NCI-H446 treated with DMSO at 0.1 percent for 48 hours (cell line): ENCODE data around the gene GRIP2.

ENCODE experiments used
- DNase-seq: peaks from one replicate; lab custom pipeline; 2025; lab: John Stamatoyannopoulos, UW

Gene GRIP2

DNA sequence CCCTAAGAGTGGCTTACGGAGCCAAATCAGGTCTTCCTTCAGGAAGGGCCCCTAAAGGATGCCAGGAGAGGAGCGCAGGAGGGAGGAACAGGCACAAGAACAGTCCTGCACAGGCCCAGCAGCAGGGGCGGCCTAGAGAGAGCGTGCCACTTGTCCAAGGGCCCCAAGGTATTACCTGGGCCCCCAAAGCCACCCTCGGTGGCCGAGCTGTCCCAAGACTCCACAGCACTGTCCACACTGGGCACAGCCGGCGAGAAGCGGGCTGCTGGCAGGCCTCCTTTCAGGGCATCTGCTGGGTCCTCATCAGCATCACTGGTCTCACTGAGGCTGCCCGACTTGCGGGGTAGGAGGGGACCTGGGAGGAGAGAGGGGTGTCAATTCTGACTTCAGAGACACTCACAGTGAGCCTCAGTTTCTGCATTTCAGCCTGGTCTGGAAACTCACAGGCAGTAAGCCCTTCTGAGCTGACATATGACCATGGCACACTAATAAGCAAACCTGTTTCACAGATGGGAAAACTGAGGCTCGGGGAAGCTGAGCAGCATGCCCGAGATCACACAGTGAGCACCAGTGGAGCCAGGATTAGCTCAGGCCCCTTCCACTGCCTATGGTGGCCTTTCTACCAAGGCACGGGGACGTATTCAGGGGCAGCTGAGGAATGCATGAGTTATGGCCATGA, 33.4 kb downstream of the GRIP2 start:
- DNase-seq = no peak

DNA sequence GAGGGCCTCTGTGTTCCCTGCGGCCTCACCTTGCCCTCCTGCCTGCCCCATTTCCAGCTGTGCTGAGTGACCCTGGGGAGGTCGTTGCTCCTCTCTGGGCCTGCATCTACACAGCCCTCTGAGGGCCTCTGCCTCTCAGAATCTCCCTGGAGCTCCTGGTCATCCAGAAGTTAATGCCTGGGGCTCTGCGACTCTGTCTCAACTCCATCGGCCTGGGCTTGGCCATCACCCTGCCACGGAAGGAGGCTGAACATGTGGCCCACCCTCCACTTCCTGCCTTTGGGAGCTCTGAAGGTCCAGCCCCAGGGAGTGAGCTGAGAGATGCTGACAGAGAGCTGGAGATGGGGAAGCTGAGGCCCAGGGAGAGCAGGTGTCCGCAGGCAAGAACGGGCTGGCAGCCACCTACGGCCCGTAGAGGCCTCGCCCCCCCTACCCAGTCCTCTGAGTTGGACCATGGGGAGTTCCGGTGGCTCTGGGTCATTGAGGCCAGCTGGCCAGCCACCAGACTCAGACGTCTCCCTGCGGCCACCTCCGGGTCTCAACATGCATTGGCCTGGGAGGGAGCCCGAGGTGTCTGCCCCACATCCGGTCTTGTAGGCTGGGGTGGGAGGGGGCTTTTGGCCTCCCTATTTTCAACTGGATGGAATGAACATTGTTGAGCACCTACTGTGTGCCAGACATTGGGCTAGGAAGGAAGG, 34.2 kb downstream of the GRIP2 start:
- no peak for DNase-seq

DNA sequence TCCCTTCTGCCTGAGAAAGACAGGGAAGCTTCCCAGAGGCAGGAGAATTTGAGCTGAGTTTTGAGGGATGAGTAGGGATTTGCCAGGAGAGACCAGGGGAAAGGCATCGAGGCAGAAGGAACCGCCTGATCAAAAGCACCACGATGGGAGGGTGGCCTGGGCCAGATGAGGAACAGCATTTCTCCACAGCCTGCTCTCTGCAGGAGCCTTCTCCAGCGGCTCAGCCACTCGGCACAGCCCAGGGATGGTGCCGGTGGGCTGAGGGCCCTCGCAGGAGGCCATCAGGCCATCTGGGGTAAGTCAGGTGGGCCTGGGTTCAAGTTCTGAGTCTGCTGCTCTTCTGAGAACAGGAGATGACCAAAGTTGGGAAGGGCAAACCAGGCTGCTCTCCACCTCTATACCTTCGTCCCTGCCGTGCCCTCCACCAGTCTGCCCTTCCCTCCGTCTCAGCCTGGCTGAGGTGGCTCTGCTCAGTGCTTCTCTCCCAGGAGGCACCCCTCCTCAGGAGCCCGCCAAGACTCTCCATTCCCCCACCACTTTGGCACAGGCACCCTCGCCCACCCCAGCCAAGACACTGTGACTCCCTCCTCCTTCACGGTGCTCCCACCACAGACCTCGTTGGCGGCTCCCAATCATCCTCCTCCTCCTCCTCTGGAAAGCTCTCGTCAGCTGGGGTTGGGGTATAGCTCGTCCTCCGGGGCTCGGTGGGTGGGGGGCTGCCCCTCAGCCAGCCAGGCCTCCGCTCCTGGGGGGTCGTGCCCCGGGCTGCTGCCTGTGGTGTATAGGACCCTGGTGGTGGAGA, 34.9 kb downstream of the GRIP2 start:
- DNase-seq = no peak

DNA sequence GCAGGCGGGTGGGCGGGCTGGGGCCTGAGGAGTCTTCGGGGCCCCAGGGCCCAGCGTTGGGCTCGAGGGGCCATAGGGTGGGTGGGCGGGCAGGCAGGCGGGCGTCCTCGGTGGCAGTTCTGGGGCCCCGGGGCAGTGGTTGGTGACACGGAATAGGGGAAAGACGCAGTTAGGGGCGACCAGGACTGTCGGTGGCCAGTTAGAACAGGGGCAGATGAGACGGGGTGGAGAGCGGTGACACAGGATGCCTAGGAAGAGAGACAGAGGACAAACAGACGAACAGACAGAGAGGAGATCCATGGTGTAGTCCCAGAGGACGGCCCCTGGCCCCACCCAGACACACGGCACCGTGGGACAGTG, 36.5 kb downstream of the GRIP2 start:
- DNase-seq = no peak

DNA sequence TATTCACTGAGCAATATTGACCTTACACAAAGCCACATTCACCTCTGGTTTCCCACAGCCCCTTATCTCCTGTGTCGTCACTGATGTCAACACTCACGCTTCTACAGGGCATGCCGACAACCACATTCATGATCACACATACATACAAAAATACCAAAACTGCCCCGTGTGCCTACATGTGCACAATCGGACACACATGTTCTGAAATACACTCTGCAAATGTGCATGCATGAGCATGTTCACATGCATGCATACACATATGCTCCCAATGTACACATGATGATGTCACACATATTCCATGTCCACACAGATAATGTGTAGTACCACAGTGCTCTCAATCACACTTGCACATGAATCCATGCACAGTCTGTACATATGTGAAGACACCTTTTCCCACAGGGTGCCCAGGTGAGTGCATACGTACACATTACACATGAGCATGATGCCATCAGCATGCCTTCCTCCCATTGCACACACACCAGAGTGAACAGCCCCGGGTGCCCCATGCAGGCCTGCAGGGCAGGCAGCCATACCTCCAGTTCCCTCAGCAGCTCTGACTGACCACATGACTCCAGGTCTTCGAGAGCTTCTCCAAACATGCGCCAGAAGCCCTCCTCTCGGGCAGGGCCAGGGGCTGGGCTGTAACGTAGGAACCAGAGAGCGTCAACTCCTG, 37.0 kb downstream of the GRIP2 start:
- DNase-seq = no peak

DNA sequence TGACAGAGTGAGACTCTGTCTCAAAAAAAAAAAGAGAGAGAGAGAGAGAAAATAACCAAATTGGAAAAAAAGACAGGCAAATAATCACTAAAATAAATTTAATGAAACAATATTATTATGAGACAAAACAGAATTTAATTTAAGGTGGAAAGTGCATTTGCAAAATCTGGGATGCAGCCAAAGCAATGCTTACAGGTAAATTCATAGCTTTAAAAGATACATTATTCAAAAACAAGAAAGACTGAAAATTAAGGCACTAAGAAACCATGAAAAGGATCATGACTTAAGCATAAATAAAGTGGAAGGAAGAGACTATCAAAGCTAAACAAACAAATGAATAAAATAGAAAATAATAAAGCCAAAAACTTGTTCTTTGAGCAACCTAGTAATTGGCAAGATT, 37.7 kb downstream of the GRIP2 start:
- DNase-seq = no peak

DNA sequence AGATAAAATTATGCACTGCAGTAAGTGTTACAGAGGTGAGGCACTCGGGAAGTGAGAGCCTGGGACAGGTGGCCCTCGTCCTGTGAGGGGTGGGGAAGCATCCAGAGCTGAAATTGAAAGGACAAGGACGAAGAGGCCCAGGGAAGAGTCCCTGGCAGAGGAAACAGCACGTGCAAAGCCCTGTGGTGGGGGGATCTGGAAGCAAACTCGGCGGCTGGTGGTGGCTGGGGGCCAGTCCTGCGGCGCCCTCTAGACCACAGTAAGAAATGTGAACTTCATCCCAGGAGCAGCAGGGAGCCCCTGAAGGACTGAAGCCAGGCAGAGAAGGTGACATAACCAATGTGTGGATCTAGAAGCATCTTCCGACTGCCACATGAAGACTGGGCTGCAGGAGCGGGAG, 42.8 kb downstream of the GRIP2 start:
- DNase-seq = no peak

DNA sequence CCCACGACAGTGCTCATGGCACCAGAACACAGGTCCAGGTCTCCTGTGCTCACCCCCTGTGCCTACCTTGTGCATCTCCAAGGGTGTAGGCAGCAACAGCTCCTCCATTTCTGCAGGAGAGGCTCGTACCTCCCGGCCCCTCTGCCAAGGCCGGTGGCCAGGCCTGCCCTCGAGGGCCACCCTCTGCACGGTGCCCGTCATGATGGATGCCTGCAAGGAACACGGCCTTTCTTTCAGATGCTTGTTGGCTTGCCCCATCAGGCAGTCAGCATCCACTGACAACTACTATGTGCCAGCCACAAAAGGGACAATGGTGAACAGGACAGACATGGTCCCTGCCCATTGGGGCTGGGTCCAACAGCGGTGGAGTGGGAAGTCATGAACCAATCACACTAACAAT, 43.8 kb downstream of the GRIP2 start:
- no peak for DNase-seq

DNA sequence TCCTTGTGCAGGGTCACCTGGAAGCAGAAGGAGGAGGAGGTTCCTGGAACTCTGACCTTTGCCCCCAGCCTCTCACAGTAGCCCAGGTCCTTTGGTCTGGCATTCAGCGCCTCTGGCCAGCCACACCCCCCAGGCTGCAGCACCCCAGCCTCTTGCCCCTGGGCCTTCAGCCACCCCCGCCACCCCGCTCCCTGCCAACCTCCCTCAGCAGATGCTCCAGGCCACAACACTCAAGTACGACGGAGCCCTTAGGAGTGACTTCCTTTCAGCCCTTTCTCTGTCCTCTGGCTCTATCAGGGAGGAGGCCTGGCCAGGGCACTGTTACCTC, 45.2 kb downstream of the GRIP2 start:
- no peak for DNase-seq

DNA sequence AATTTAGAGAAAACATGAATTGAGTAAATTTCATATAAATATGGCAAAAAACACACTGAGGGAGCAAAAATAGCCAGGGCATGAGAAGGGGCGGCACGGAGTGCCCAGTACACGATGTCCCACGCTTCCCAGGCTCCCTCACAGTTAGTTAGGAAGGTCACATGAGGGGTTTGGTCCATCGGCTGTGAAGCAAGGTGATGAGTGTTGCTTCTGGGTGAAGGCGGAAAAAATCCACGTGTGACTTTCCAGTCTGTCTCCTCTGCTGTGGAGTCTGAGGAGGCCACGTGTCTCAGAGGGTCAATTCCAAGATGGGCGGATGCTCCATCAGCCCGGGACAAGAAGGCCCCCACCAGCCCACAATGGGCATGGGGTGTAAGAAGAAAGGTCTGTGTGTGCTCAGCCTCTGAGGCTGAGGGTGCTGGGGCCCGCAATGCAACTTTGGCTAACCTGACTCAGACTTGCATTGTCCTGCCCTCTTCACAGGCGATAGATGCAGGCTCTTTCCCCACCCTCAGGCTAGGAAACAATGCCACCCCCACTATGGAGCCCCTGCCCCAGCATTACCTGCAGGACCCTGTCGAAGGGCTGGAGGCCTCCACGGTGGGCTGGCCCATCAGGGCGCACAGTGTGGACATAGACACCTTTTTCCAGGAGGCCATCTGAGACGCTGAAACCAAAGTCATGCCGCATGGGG, 45.7 kb downstream of the GRIP2 start:
- no peak for DNase-seq

DNA sequence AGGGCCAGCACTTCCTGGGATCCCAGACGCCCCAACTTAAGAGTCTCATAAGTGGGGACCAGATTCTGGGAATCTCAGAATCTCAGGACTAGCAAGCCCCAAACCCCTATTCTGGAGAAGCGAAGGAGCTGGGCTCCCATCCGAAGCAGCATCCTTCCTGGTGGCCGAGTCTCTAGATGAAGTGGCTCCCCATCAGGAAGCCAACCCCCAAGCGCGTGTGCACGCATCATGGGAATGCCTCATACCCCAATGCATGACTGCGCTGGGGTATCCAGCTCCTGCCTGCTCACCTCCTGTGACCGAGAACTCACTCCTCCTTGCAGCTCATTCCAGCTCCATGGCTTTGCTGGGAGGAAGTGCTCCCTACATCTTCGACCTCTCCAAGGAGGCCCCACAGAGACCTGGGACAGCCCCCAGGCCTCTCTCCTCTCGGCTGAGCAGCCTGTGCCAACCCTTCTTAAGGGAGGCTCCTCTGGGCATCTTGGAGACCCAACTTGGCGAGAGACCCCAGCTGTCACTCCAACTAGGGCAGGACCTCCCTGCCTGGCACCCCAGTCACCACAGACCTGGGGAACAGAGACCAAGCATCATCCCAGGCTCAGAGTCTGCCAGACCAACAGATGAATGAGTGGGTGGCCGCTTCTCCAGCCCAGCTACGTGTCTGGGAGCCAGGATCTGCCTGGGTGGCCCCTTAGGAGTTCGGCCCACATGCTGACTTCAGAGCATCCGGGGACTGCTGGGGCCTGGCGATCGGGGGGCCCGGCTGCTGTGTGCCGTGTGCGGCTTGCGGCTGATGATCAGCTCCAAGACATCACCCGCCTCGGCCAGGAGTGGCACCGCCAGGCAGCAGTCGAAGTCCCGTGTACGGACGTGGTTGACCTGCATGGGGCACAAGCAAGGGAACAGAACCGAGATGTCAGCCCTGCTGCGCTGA, 46.9 kb downstream of the GRIP2 start:
- no peak for DNase-seq

DNA sequence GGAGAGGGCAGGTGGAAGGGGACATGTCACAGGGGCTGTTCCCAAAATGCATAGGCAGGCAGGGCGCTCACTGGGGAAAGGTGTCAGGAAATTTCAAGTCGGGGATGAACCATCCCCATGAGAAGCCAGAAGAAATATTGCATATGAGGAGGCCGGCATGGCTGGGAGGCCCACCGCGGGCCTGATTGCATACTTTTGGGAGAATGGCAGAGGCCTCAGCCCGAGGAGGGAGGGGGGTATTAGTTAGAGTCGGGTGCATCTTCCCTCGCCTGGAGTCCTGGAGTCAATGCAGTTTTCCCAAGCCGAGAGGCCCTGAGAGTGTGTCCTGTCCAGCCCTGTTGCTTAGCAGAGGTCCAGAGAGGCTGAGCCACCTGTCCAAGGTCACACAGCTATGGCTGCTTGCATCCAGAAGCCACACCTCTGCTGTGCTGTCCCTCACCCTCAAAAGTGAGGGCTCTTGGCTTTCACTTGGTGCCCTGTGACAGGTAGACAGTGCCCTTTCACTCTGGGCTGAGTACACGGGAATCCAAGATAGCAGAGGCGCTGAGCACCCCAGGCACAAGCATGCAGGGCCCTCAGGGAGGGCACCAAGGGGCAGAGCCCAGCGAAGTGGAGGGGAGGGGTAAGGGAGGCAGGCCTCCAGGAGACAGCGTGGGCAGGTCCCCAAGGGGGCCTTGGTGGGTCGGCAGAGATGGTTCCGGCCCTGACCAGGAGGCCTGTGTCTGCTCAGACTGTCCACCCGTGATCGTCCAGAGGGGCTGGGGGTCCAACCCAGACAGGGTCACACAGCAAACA, 48.5 kb downstream of the GRIP2 start:
- no peak for DNase-seq

DNA sequence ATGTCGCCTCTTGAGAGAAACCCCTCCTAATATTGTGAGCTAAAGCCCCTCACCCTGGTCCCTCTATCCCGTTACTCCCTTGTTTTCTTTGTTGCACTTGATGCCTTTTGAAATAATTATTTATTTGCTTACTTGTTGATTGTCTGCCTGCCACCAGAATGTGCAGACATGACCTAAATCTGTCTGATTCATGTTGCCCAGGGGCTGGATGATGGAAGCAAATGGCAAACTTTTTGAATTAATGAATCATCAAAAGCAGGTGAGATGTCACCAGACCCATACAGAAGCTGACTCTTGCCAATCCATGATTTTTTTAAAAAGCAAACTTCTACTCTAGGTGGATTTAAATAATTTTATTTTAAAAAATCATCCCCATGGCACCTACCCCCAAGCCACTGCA, 49.3 kb downstream of the GRIP2 start:
- DNase-seq = no peak

DNA sequence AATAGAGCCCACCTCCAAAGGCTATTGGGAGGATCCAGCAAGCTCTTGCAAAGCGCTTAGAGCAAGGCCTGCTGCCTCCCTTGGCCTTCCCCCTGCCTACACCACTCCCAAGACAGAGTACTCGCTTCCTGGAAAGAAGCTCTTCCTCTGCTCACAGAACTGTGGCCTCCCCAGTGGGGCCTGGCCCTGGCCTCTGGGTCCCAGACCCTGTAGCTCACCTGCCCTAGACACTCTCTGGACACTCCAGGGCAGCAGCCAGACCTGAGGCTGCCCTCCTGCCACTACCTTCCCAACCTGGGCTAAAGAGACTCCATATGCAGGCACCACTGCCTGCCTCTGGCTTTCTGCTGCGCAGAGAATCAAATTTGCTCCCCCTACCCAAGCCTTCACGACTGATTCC, 49.9 kb downstream of the GRIP2 start:
- no peak for DNase-seq

DNA sequence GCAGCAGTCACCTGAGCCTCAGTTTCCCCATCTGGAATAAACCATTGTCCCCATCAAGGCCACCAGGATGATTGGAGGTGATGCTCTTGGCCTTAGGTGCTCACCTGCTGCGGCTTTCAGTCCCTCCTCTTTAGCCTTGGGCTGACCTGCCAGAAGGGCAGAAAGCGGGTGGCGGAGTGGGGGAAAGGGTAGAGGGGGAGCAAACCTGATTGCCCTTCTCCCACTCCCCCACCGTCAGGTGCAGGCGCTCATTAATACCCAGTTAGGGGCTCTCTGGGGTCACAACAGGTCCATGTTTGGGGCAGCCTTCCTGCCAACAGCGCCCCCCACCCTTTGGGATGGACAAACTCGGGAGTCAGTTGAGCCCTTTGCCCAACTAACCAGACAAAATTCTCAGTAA, 50.5 kb downstream of the GRIP2 start:
- no peak for DNase-seq

DNA sequence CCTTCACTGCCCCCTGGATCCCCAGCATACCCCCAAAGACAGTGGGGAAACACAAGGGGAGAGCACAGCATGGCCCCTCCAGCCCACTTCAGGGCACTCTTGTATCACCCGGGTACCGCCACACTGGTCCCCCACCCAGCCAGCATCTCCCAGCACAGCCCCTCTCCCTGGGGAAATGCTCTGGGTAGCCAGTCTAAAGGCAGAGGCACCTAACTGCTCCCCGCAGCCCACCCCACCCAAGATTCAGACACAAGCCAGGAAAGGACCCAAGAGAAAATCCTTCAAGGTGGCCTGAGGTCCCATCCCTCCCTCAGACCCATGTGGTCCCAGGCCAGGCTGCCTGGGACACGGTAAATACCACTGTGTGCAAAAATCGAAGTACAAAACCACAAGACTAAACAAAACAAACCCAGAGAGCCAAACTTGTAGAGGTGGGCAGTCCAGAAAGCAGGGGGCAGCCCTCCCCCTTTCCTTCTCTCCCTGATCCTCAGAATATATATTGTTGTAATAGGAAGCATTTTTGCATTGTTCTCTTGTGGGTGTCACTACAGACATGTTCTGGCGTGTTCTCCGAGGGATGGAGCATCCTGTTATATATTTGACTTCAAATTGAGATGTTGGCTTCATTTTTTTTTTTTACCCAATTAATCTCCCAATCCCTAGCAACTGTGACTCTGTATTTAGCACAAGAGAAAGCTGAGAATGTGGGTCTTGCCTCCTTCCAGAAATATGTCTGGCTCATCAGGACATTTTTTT, 51.7 kb downstream of the GRIP2 start:
- DNase-seq = no peak

DNA sequence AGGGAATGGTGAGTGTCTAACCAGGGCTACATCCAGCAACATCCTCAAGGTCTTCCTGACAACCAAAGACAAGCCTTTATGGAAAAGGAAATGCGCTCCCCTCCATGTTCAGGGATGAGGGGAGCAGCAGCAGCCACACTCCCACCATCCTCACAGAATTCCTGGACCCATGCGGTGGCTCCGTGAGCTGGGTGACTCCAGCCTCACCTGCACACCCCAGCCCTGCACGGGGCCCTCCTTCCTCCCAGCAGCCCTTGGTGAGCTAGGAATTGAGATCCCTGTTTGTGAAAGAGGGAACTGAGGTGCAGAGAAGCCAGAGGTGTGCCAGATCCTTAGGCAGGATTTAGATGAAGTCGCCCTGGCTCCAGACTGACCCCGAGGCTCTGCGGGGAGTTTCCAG, 52.3 kb downstream of the GRIP2 start:
- DNase-seq = no peak

DNA sequence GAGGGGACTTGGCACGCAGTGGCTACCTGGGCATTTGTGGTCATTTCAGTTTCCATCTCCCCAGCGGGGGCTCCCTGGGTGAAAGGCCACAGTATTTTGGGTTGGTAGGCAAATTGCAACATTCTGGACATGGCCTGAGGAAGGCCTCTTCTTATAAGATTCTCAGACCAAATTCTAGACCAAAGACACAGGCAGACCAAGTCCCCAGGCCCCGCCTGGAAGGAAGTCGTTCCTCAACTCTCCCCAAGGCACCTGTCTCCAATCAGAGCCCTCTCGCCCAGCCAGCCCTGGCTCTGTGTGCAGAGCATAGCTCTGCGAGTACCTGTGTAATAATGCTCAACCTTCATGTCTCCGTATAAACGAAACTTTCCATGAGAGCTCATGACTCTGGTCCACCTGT, 53.1 kb downstream of the GRIP2 start:
- no peak for DNase-seq

DNA sequence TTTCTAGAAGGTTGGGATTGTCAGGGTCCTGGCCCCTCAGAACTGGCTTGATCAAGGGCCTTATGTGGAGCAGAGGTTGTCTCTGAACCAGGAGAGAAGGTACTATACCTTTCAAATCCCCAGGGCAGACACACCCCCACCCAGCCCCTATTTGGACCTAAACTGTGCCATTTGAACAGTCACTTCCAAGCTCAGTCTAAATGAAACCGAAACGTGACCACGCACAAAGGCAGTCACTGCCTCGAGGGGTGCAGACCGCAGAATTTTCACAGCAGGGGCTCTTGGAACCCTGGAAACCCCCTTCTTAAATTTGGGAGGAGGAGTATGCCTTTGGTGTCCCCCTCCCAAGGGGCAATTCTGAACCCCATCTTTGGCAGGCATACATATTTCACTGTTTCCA, 53.7 kb downstream of the GRIP2 start:
- no peak for DNase-seq

DNA sequence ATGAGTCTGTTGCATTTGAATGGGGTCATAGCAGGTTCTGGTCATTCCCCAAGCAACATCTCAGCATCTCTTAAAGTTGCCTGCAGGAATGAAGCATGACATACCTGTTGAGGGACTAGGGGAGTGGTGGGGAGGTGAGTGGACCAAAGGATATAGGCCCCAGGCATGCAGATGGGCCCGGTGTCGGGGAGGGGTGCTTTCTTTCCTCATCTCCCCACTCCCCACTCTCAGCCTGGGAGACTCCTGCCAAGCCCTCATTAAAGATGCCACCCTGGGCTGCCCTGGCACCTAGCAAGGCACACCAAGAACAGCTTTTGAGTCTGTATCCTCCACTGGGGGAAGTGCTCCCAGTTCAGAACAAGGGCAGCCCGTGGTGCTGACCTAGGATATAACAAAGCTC, 54.2 kb downstream of the GRIP2 start:
- no peak for DNase-seq
